ENCODE results near the gene NPTN. TPM values are rescaled to one million over a fixed set of nuclear protein-coding genes. Genes with fewer than 3 reads are reported as not detected.

Gene NPTN
- polyA plus RNA-seq, 1 donor, result 77.3 TPM

GRCh38 chr15:73631915-73632669 is 1.1 kb downstream of the NPTN start:
- DNase-seq, result peak; percentile 34

GRCh38 chr15:73630921-73631362 is 2.2 kb downstream of the NPTN start:
- no peak for DNase-seq

GRCh38 chr15:73629798-73630429 is 3.3 kb downstream of the NPTN start:
- no peak for DNase-seq

GRCh38 chr15:73628976-73629797 is 4.0 kb downstream of the NPTN start:
- no peak for DNase-seq

- no peak for DNase-seq
Measured at GRCh38 chr15:73628102-73628501, 5.1 kb downstream of the NPTN start.

- no peak for DNase-seq
Measured at GRCh38 chr15:73626072-73626471, 7.1 kb downstream of the NPTN start.

GRCh38 chr15:73624530-73624929 is 8.7 kb downstream of the NPTN start:
- no peak for DNase-seq

GRCh38 chr15:73621286-73621826 is 11.8 kb downstream of the NPTN start:
- DNase-seq, result no peak

- no peak for DNase-seq
Measured at GRCh38 chr15:73620078-73620477, 13.1 kb downstream of the NPTN start.

- no peak for DNase-seq
Measured at GRCh38 chr15:73617913-73618312, 15.3 kb downstream of the NPTN start.

- no peak for DNase-seq
Measured at GRCh38 chr15:73617301-73617831, 15.8 kb downstream of the NPTN start.

GRCh38 chr15:73608941-73609340 is 24.2 kb downstream of the NPTN start:
- DNase-seq, result no peak

GRCh38 chr15:73608475-73608874 is 24.7 kb downstream of the NPTN start:
- DNase-seq, result no peak

GRCh38 chr15:73607843-73608242 is 25.3 kb downstream of the NPTN start:
- no peak for DNase-seq

GRCh38 chr15:73607405-73607804 is 25.8 kb downstream of the NPTN start:
- DNase-seq, result no peak

- no peak for DNase-seq
Measured at GRCh38 chr15:73605759-73606436, 27.3 kb downstream of the NPTN start.

- no peak for DNase-seq
Measured at GRCh38 chr15:73604477-73604876, 28.7 kb downstream of the NPTN start.

- DNase-seq, result no peak
Measured at GRCh38 chr15:73602992-73603391, 30.2 kb downstream of the NPTN start.

GRCh38 chr15:73602446-73602843 is 30.7 kb downstream of the NPTN start:
- no peak for DNase-seq

GRCh38 chr15:73601451-73602445 is 31.4 kb downstream of the NPTN start:
- DNase-seq, result peak; percentile 76

Data from hindlimb muscle (tissue), 1 donor.